Suprapubic skin (tissue), 4 donors: ENCODE data around the gene CLEC9A.

ENCODE experiments used
- CTCF ChIP-seq, 2 donors: fragments of 200-600 bp in 1 of 2; fragments of 450-650 bp in 1 of 2; sonication (generic) in 1 of 2; IDR thresholded peaks; one replicate each; pipeline ENCODE4 v1.5.1; 2016 to 2019; ENCODE audit warnings: antibody characterized with exemption in 2 of 2, mild to moderate bottlenecking in 1 of 2, moderate library complexity in 1 of 2
- EP300 ChIP-seq: sonication (generic); formaldehyde crosslinking; IDR thresholded peaks from one replicate; pipeline ENCODE4 v1.6.1; 2017; ENCODE audit warnings: antibody characterized with exemption
- POLR2A ChIP-seq, 2 donors: fragments of 450-650 bp; IDR thresholded peaks; one replicate each; pipeline ENCODE4 v1.6.1; 2017; ENCODE audit warnings: antibody characterized with exemption in 2 of 2, mild to moderate bottlenecking in 2 of 2, moderate library complexity in 2 of 2
- POLR2AphosphoS5 ChIP-seq, 3 donors: sonication (generic); formaldehyde crosslinking; IDR thresholded peaks; one replicate each; pipeline ENCODE4 v1.6.1; 2017; ENCODE audit warnings: antibody characterized with exemption in 3 of 3

GRCh38 chr12:10031321-10031720 lies 839 bp downstream of the CLEC9A start:
- TF ChIP-seq POLR2A (IDR thresholded peaks at IDR 0.05): no peak
- TF ChIP-seq EP300: no peak
- no peak for TF ChIP-seq CTCF (IDR thresholded peaks at IDR 0.05)
- TF ChIP-seq POLR2AphosphoS5 (IDR thresholded peaks at IDR 0.05): no peak
